Fibroblast of skin of abdomen (primary cell): ENCODE data around the gene PTPRD.

ENCODE experiments used
- DNase-seq: peaks from one replicate; pipeline ENCODE4 v3.0.0-alpha.2; 2013

Gene PTPRD

GRCh38 chr9:8284884-8285283, 2327.9 kb downstream of the PTPRD start:
- DNase-seq, result no peak

- DNase-seq, result no peak
Measured at GRCh38 chr9:8282535-8282934, 2330.3 kb downstream of the PTPRD start.

GRCh38 chr9:8280811-8281210, 2332.0 kb downstream of the PTPRD start:
- no peak for DNase-seq

GRCh38 chr9:8278048-8278447, 2334.8 kb downstream of the PTPRD start:
- no peak for DNase-seq

GRCh38 chr9:8270235-8270634, 2342.6 kb downstream of the PTPRD start:
- no peak for DNase-seq

DNA sequence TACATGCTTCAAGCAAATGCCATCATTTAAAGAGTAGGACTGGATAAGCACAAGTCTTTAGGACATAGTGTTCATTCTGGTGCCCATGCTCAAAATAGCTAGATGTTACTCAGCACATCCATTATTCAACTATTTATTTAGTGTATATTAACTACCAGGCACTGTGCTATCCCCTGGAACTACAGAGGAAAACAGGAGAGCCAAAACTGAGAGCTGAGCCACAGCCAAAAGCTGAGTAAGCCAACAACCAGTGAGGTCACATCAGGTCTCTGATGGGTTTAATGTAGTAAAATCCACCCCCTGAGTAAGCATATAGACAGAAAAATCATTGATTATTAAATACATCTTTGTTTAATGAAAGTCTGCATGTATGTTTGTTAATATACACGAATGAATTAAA, 2343.9 kb downstream of the PTPRD start:
- DNase-seq, result no peak

DNA sequence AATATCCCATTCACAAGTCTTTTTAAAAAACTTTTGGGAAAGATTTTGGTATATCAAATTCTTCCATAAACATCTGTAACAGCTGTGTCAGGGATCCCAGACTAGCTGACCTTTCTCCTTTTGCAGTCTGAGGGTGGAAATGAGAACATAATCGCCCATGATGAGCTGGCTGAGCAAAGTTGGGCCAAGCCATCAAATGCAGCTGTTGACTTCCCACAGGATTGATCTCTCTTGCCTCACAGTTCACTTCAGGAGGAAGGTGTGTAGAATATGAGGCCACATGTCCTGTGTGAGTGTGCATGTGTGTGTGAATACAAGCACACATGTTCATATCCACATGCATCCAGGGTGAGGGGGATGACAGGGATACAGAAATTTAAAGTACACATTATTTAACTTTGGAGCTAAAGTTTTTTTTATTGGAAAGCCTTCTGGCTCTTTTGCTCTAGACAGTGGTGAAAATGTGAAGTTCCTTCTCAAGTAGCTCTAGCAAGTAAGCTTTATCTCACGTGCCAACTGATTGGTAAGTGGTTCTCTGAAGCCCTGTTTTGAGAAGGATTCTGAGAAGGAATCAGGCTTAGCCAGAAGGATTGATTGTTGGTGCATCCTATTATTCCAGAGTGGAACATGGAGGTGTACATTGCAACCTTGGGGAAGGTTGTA, 2344.5 kb downstream of the PTPRD start:
- no peak for DNase-seq

DNA sequence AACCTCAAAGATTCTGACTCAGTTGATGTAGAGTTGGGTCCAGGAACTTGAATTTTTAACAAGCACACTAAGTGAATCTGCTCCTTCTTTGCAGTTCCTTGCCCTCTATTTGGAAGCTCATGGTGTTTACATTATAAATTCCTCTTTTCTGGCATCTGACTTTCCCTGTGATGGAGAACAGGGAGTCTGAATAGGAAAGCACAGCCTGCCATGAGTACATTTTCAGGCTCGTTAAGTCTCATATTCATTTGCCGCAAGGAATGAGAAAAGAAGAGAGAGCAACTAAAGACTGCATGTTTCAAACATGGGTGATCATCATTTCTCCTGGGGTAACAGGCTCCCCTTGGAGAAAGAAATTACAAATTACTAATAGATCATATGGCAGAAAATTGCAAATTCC, 2345.2 kb downstream of the PTPRD start:
- DNase-seq, result no peak

- DNase-seq, result no peak
Measured at GRCh38 chr9:8266861-8267260, 2345.9 kb downstream of the PTPRD start.

DNA sequence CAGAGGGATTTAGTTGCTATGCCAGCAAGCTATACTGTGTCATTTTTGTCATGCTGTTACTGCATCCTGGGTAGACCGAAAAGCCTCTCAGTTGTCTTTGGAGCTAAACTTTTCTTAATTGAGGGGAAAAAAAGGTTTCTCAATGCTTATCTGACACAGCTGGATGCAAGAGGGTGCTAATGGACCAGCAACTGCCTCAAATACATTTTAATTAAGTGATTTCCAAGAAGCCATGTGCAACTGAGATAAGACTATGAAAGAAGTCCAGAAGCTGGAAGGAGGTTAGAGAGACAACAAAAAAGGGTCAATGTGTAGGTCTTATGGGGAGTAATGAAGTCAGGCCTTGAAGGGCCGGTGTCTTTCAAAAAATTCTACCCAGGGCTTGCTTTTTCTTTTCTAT, 2347.5 kb downstream of the PTPRD start:
- no peak for DNase-seq
